HepG2 (cell line): ENCODE results near the gene SLIT3. TPM values are rescaled to one million over a fixed set of nuclear protein-coding genes. Genes with fewer than 3 reads are reported as not detected.
"Not testable (repeated sequence)": the region's sequence is repeated elsewhere in the genome, so short reads cannot be mapped to it uniquely, and the experiment has no call there.

Experiments used
- ATAC-seq: fragments of 200-7000 bp; cut with Tn5 transposase; 3 replicates; pipeline ENCODE4 v1.9.1; 2020; ENCODE audit warnings: mild to moderate bottlenecking, moderate library complexity
- BruUV-seq: library from RNA; stranded (reverse); fragments of 400-500 nt; replicated peaks from 2 replicates; lab custom pipeline; 2021; lab: Mats Ljungman, UMichigan
- CTCF ChIA-PET: fragments of 300-600 bp; formaldehyde crosslinking; extraction: SDS; loops from one replicate; lab custom pipeline; 2021; ENCODE audit warnings: low total read pairs, inconsistent platforms, low intra/inter-chr PET ratio; lab: Yijun Ruan, JAX
- POLR2A ChIA-PET: fragments of 350-600 bp; sonication (Branson Sonifier 250); formaldehyde crosslinking; loops from one replicate; lab custom pipeline; 2020; ENCODE audit warnings: antibody characterized with exemption, inconsistent platforms; lab: Yijun Ruan, JAX
- DNase-seq: peaks from one replicate; pipeline ENCODE4 v3.0.0-alpha.2; 2015; ENCODE audit warnings: low spot score
- FAIRE-seq: peaks from 3 replicates; lab custom pipeline; 2011; peaks lifted over from hg19 to GRCh38; lab: Jason Lieb, UNC
- H2AFZ ChIP-seq: one replicate; pipeline ENCODE4 v1.6.1; 2011; ENCODE audit warnings: low read length, inconsistent platforms
- H3K27ac ChIP-seq: fragments of 300-600 bp; 3 replicates; pipeline ENCODE4 v1.8.0; 2011; ENCODE audit warnings: mixed run types, mild to moderate bottlenecking, mixed read lengths, low read length, inconsistent platforms; ENCODE audit not compliant: insufficient read depth; ENCODE audit errors: extremely low read length
- H3K27me3 ChIP-seq, 2 experiments: fragments of 200-600 bp in 1 of 2; 2 replicates in 1 of 2; 3 replicates in 1 of 2; pipeline versions ENCODE4 v1.6.0 to v1.8.0; 2011; ENCODE audit warnings: low read length in 2 of 2, mild to moderate bottlenecking in 2 of 2, moderate library complexity in 2 of 2, inconsistent platforms in 1 of 2; ENCODE audit not compliant: insufficient read depth in 2 of 2, control insufficient read depth in 1 of 2
- H3K36me3 ChIP-seq, 2 experiments: fragments of 200-600 bp in 1 of 2; replicated peaks in 1 of 2; 2 replicates in 1 of 2; 3 replicates in 1 of 2; pipeline versions ENCODE4 v1.5.1 to v1.8.0; 2011; ENCODE audit warnings: low read length in 2 of 2, inconsistent platforms in 1 of 2; ENCODE audit not compliant: insufficient read depth in 2 of 2, control insufficient read depth in 1 of 2
- H3K4me1 ChIP-seq: 2 replicates; pipeline ENCODE4 v1.5.1; 2012; ENCODE audit warnings: low read length, inconsistent platforms; ENCODE audit not compliant: insufficient read depth
- H3K4me2 ChIP-seq: 2 replicates; pipeline ENCODE4 v1.6.0; 2011; ENCODE audit warnings: low read depth, low read length, inconsistent platforms
- H3K4me3 ChIP-seq, 3 experiments: fragments of 200-600 bp in 1 of 3; sonication (generic), shearing (Covaris generic) in 1 of 3; replicated peaks in 1 of 3; 2 replicates each; pipeline ENCODE4 v1.5.1; 2011 to 2016; ENCODE audit warnings: low read length in 3 of 3, inconsistent platforms in 2 of 3, low read depth in 2 of 3, mild to moderate bottlenecking in 2 of 3, control low read depth in 1 of 3, mixed read lengths in 1 of 3; ENCODE audit not compliant: insufficient read depth in 1 of 3
- H3K79me2 ChIP-seq: one replicate; pipeline ENCODE4 v1.6.1; 2011; ENCODE audit warnings: low read length, inconsistent platforms; ENCODE audit not compliant: insufficient read depth
- H3K9ac ChIP-seq: 2 replicates; pipeline ENCODE4 v1.6.0; 2011; ENCODE audit warnings: mild to moderate bottlenecking, low read depth, low read length, inconsistent platforms; ENCODE audit not compliant: insufficient read depth
- H3K9me3 ChIP-seq: 2 replicates; pipeline ENCODE4 v1.5.1; 2012; ENCODE audit warnings: mild to moderate bottlenecking, low read length
- H4K20me1 ChIP-seq: 2 replicates; pipeline ENCODE4 v1.6.0; 2011; ENCODE audit warnings: inconsistent platforms, mild to moderate bottlenecking, low read length, moderate library complexity; ENCODE audit not compliant: insufficient read depth
- ERF ChIP-seq: IDR thresholded peaks from 2 replicates; pipeline ENCODE4 v1.6.1; 2018; ENCODE audit warnings: missing biosample characterization, missing genetic modification reagents
- NFIB ChIP-seq: sonication (generic); formaldehyde crosslinking; IDR thresholded peaks from 2 replicates; pipeline ENCODE4 v1.9.0; 2021; ENCODE audit warnings: missing genetic modification reagents, mild to moderate bottlenecking, borderline replicate concordance
- RBM39 ChIP-seq: fragments of 200-400 bp; formaldehyde crosslinking; IDR thresholded peaks from one replicate; pipeline ENCODE4 v1.6.1; 2018; ENCODE audit warnings: antibody characterized with exemption, mild to moderate bottlenecking, low read depth, low read length; ENCODE audit not compliant: poor library complexity, severe bottlenecking
- ZNF761 ChIP-seq: sonication (generic); formaldehyde crosslinking; conservative IDR thresholded peaks from 2 replicates; pipeline ENCODE4 v1.4.0; 2020; ENCODE audit warnings: mild to moderate bottlenecking, missing genetic modification reagents
- WGBS: methylation state at CpG from one replicate; pipeline ENCODE4 v1.1.6; 2017; ENCODE audit warnings: low lambda C conversion rate; 5-methylcytosine and 5-hydroxymethylcytosine counted together
- in situ Hi-C: cut with HindIII; loops from 2 replicates; pipeline ENCODE4 v1.10.0; 2017; ENCODE audit warnings: low pct_unique_long_range_greater_than_20kb; ENCODE audit not compliant: extremely low pct_ligation_motif_present
- intact Hi-C: fragments of 100-400 bp; cut with micrococcal nuclease; formaldehyde crosslinking; loops from one replicate; pipeline ENCODE4 v1.10.0; 2022; ENCODE audit not compliant: unreplicated experiment
- polyA plus RNA-seq, 8 experiments: library from polyadenylated mRNA; depleted of rRNA in 3 of 8; stranded (reverse) in 7 of 8; unstranded in 1 of 8; fragments of >200 nt; fragmentation: Illumina TruSeq in 4 of 8; extraction: Trizol in 4 of 8; gene quantifications; 2 replicates each; pipeline versions ENCODE4 v1.2.1 to v1.2.3, GENCODE V29; 2011 to 2016; ENCODE audit warnings: low read depth in 4 of 8, missing spikeins in 1 of 8, mixed read lengths in 1 of 8; ENCODE audit not compliant: insufficient read depth in 1 of 8
- total RNA-seq, 5 experiments: library from RNA; depleted of rRNA; stranded (reverse); fragments of >200 nt; fragmentation: Illumina TruSeq; extraction: Trizol; gene quantifications; 2 replicates each; pipeline ENCODE4 v1.2.3, GENCODE V29; 2016; ENCODE audit warnings: low read depth in 1 of 5
- TF ChIP-seq, protein P1 (sequence below): sonication (generic); formaldehyde crosslinking; conservative IDR thresholded peaks from 2 replicates; pipeline ENCODE4 v1.4.0; 2020; ENCODE audit warnings: missing genetic modification reagents
- TF ChIP-seq, protein P2 (sequence below), 2 experiments: sonication (generic) in 1 of 2; formaldehyde crosslinking in 1 of 2; IDR thresholded peaks; 2 replicates each; pipeline versions ENCODE4 v1.4.0 to v1.6.1; 2018 to 2020; ENCODE audit warnings: missing genetic modification reagents in 2 of 2, borderline replicate concordance in 1 of 2, low read depth in 1 of 2, mild to moderate bottlenecking in 1 of 2, missing biosample characterization in 1 of 2

SLIT3 gene
- total and polyA plus RNA-seq, 2 of the 13 experiments (the other 11 are each of a cell fraction or from before 2014, with no cell fraction given), result not detected

DNA sequence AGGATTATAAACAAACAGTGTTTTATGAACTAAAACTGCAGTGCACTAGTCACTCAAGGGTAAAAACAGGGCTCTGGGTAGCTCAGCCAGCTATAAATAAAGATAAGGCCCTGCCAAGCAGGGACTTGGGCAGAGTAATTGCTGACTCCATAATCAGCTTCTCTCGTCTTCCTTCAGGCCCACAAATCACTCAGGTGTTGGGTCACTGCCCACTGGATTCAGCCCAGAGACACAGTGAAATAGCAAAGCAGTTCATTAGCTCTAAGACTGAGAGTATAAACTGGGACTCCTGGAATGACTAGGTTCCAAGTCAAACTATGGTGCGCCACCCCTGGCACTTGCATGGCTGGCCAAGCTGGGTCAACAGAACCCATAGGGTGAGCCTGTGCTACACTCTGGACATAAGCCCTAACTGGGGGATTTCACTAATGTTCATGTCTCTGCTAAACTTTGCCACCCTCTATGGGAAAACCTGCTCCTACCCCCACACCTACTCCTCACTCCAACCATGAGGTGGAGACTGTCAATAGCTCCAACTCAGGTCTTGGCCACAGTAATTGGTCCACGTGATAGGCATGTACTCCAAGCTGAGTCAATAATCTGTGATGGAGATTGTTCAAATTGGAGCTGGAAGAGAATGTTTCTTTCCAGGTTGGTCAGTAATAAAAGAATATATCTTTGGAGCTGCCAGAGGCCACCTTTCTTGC lies 158.5 kb downstream of the SLIT3 start (continued):
- TF ChIP-seq, protein P1, sequence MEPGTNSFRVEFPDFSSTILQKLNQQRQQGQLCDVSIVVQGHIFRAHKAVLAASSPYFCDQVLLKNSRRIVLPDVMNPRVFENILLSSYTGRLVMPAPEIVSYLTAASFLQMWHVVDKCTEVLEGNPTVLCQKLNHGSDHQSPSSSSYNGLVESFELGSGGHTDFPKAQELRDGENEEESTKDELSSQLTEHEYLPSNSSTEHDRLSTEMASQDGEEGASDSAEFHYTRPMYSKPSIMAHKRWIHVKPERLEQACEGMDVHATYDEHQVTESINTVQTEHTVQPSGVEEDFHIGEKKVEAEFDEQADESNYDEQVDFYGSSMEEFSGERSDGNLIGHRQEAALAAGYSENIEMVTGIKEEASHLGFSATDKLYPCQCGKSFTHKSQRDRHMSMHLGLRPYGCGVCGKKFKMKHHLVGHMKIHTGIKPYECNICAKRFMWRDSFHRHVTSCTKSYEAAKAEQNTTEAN (CRISPR knock-in tag), result no peak
- no peak for TF ChIP-seq RBM39
- TF ChIP-seq, protein P2, sequence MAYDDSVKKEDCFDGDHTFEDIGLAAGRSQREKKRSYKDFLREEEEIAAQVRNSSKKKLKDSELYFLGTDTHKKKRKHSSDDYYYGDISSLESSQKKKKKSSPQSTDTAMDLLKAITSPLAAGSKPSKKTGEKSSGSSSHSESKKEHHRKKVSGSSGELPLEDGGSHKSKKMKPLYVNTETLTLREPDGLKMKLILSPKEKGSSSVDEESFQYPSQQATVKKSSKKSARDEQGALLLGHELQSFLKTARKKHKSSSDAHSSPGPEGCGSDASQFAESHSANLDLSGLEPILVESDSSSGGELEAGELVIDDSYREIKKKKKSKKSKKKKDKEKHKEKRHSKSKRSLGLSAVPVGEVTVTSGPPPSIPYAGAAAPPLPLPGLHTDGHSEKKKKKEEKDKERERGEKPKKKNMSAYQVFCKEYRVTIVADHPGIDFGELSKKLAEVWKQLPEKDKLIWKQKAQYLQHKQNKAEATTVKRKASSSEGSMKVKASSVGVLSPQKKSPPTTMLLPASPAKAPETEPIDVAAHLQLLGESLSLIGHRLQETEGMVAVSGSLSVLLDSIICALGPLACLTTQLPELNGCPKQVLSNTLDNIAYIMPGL (CRISPR knock-in tag; IDR thresholded peaks at IDR 0.05; ENCODE audit: borderline replicate concordance in 1 of 2, low read depth in 1 of 2), result no peak
- TF ChIP-seq ZNF761 (CRISPR knock-in tag), result no peak
- no peak for TF ChIP-seq NFIB
- no peak for TF ChIP-seq ERF (CRISPR knock-in tag)

DNA sequence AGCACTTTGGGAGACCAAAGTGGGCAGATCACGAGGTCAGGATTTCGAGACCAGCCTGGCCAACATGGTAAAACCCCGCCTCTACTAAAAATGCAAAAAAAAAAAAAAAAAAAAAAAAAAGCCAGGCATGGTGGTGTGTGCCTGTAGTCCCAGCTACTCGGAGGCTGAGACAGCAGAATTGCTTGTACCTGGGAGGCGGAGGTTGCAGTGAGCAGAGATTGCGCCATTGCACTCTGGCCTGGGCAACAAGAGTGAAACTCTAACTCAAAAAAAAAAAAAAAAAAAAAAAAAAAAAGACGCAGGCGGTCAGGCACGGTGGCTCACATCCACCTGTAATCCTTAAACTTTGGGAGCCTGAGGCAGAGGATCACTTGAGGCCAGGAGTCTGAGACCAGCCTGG lies 160.7 kb downstream of the SLIT3 start:
- CTCF ChIA-PET, ATAC-seq, POLR2A ChIA-PET, H3K36me3 ChIP-seq, H4K20me1 ChIP-seq, H3K4me3 ChIP-seq, in situ Hi-C loops, H3K79me2 ChIP-seq, FAIRE-seq, DNase-seq, BruUV-seq, H3K4me2 ChIP-seq, H3K27ac ChIP-seq, H2AFZ ChIP-seq, intact Hi-C loops, H3K9me3 ChIP-seq, H3K9ac ChIP-seq, H3K4me1 ChIP-seq: not testable (repeated sequence)
- peaks cover 1 to 18% of the 10 kb centered on the region in 2 experiments; a peak in 2 of 5 replicates for H3K27me3 ChIP-seq
- WGBS, result 35% methylated on average over 9 of the region's 9 CpGs
